ENCODE data around the gene EPHB2.
"Not testable (repeated sequence)": the region's sequence is repeated elsewhere in the genome, so short reads cannot be mapped to it uniquely, and the experiment has no call there.

EPHB2 gene

DNA sequence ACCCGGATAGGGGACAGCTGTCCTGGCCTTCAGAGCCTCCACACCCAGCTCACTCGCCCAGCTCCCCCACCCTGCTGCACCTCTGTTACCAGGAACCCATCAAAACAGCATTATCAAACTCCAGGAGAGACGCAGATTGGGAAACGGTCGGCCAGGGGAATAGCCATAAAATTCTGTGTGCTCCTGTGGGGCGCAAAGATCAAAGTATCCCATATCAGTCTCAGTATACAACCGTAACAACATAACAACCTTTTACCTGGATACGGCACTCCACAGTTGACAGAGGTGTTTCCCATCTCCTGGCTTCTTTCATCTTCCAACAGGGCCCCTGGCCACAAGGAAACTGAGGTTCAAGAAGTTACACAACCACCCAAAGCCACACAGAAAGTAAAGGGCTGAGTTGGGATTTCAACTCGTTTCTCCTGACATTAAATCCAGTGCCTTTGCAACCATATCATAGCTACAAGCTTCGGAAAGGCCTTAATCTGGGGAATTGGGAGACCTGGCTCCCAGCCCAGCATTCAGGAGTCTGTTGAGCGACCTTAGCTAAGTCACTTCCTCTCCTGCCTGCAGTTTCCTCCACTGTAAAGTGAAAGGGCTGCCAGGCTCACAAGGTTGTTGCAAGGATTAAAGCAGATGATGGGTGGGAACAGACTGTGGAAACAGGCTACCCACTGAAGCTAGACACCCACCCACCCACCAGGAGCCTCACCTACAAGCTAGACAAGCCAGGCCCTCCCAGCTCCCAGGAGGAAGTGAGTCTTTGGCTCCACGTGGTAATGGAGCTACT lies 8.1 kb upstream of the EPHB2 start:
- FAIRE-seq (no peak), DNase-seq (ENCODE audit: insufficient read length, low spot score) (no peak)
- no peak for TF ChIP-seq TAF1 (IDR thresholded peaks at IDR 0.05; ENCODE audit: low read depth, low read length)
- no peak for TF ChIP-seq SPI1 (IDR thresholded peaks at IDR 0.05; ENCODE audit: low read depth, low read length)
- no peak for TF ChIP-seq POLR2A (IDR thresholded peaks at IDR 0.05; ENCODE audit: low read depth, low read length)
- TF ChIP-seq PAX5 (IDR thresholded peaks at IDR 0.05; ENCODE audit: insufficient read depth, low read length, severe bottlenecking), result no peak
- no peak for TF ChIP-seq POU2F2 (IDR thresholded peaks at IDR 0.05; ENCODE audit: low read depth, low read length)
- TF ChIP-seq POLR2AphosphoS5 (IDR thresholded peaks at IDR 0.05; ENCODE audit: low read depth, low read length), result no peak

DNA sequence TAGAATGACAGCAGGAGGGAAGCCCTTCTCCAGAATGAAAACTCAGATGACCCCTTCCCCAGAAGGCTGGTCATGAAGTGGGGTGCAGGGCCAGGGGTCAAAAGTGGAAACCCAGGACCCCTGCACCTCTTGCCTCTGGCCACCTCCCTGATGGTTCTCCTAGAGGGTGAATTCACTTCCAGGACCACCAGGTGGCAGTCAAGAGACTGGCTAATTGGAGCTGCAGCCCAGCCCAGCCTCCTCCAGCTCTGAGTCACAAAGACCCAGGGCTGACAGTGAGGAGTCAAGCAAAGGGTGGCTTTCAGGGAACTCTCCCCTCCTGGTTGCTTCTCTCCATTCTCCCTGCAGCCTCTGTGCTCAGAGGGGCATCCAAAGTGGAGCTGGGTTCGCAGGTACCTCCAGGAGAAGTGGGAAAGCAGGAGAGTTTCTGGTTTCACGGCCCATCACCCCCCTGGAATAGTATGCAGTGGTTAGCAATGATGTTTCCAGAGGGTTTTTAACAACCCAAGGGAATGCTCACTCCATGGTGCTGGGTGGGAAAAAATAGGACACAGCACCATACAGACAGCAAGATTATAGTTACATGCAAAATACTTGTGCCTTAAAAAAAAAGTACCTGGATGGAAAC lies 6.1 kb upstream of the EPHB2 start:
- FAIRE-seq (peak; percentile 89), DNase-seq (ENCODE audit: insufficient read length, low spot score) (peak; percentile 72)
- TF ChIP-seq TAF1 (IDR thresholded peaks at IDR 0.05; ENCODE audit: low read depth, low read length) (no peak), POU2F2 (IDR thresholded peaks at IDR 0.05; ENCODE audit: low read depth, low read length) (no peak), POLR2A (IDR thresholded peaks at IDR 0.05; ENCODE audit: low read depth, low read length) (no peak), POLR2AphosphoS5 (IDR thresholded peaks at IDR 0.05; ENCODE audit: low read depth, low read length) (no peak), PAX5 (IDR thresholded peaks at IDR 0.05; ENCODE audit: insufficient read depth, low read length, severe bottlenecking) (no peak), SPI1 (IDR thresholded peaks at IDR 0.05; ENCODE audit: low read depth, low read length) (no peak)

DNA sequence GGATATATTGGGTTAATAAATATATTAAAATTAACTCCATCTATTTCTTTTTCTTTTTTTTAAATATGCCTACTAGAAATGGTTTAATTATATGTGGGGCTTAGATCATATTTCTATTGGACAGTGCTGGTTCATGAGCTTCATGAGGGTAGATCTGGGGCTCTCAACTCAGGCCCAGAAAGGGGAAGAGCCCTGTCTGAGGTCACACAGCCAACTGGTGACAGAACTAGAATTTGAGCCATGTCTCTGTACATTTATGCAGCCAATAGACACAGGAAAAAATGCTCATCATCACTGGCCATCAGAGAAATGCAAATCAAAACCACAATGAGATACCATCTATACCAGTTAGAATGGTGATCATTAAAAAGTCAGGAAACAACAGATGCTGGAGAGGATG lies 5.1 kb upstream of the EPHB2 start:
- no peak for TF ChIP-seq TAF1 (IDR thresholded peaks at IDR 0.05; ENCODE audit: low read depth, low read length)
- FAIRE-seq, result no peak
- no peak for DNase-seq (ENCODE audit: insufficient read length, low spot score)

DNA sequence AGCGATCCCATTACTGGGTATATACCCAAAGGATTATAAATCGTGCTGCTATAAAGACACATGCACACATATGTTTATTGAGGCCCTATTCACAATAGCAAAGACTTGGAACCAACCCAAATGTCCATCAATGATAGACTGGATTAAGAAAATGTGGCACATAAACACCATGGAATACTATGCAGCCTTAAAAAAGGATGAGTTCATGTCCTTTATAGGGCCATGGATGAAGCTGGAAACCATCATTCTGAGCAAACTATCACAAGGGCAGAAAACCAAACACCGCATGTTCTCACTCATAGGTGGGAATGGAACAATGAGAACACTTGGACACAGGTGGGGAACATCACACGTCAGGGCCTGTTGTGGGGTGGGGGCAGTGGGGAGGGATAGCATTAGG lies 4.5 kb upstream of the EPHB2 start:
- not testable (repeated sequence) for FAIRE-seq; DNase-seq (ENCODE audit: insufficient read length, low spot score)

DNA sequence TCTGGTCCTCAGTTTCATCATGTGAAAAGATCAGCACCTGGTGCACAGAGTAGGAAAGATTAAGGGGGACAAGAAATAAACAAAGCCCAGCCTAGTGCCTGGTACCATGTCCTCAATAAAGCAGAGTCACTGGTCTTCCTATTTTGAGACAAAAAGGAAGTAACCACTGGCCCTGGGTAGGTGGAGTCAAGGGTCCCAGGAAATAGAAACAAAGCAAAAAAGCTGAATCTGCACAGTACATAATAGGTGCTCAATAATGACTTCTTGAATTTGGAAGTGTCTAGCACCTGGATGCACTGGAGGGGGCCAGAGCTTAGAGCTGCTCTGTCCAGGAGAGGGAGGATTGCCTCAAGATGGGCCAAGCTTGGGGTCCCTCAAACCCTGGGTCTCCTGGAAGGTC lies 1.9 kb upstream of the EPHB2 start:
- FAIRE-seq (no peak), DNase-seq (ENCODE audit: insufficient read length, low spot score) (no peak)
- TF ChIP-seq SPI1 (IDR thresholded peaks at IDR 0.05; ENCODE audit: low read depth, low read length) (no peak), POU2F2 (IDR thresholded peaks at IDR 0.05; ENCODE audit: low read depth, low read length) (no peak), TAF1 (IDR thresholded peaks at IDR 0.05; ENCODE audit: low read depth, low read length) (no peak), POLR2A (IDR thresholded peaks at IDR 0.05; ENCODE audit: low read depth, low read length) (no peak), POLR2AphosphoS5 (IDR thresholded peaks at IDR 0.05; ENCODE audit: low read depth, low read length) (no peak), PAX5 (IDR thresholded peaks at IDR 0.05; ENCODE audit: insufficient read depth, low read length, severe bottlenecking) (no peak)

DNA sequence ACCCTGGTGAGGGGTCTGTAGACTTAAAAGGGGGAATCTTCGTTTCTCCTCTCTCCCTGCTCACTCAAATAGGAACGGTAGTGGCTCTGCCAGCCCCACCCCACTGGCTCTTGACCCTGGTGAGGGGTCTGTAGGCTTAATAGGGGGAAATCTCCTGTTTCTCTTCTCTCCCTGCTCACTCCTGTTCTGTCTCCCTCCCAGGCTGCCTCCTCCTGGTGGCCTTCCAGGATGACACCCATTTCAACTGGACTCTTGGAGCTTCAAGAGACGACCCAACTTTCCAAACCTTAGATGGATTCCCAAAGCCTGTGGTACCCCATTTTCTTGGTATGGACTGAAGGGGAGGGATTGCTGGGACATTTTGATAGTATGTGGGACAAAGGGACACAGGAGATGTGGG lies 1.4 kb upstream of the EPHB2 start:
- no peak for DNase-seq (ENCODE audit: insufficient read length, low spot score)
- no peak for TF ChIP-seq POLR2AphosphoS5 (IDR thresholded peaks at IDR 0.05; ENCODE audit: low read depth, low read length)
- no peak for TF ChIP-seq TAF1 (IDR thresholded peaks at IDR 0.05; ENCODE audit: low read depth, low read length)
- TF ChIP-seq POU2F2 (IDR thresholded peaks at IDR 0.05; ENCODE audit: low read depth, low read length), result no peak
- no peak for TF ChIP-seq POLR2A (IDR thresholded peaks at IDR 0.05; ENCODE audit: low read depth, low read length)
- TF ChIP-seq SPI1 (IDR thresholded peaks at IDR 0.05; ENCODE audit: low read depth, low read length), result no peak
- no peak for TF ChIP-seq PAX5 (IDR thresholded peaks at IDR 0.05; ENCODE audit: insufficient read depth, low read length, severe bottlenecking)
- FAIRE-seq, result no peak

DNA sequence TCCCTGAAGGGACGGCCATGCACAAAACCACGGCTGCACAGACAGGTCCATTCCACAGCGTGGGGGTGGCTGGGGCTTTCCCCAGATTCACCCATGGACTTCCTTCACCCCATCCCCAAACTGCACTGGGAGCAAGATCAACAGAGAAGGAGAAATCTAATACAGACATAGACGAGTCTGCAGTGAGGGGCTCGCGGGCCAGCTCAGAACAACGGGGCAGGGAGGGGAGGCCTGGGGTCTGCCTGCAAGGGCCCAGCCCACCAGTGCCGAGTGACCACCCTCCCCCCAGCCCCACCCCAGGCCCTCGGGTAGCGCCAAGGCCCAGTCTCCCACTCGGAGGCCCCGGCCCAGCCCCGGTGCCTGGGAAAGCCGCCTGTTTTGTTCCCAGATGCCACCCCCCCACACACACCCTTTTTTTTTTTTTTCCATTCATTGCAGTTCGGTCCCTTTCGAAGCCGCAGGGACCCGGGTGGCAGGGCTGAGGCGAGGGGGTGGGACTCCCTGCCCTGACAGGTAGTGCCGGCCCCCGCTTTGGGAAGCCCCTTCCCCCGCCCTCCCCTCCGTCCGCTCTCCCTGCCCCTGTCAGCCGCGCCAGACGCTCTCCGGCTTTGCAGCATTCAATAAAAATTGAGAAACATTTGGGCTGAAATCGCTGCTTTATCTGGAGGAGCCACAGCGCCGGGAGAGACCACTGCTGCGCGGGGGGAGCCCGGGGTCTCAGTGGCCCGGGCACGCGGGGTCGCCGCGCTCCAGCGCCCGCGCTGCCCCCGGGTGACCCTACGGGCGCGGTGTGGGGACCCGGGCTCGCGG lies 543 bp upstream of the EPHB2 start:
- no peak for DNase-seq (ENCODE audit: insufficient read length, low spot score)
- no peak for FAIRE-seq
- no peak for TF ChIP-seq POLR2AphosphoS5 (IDR thresholded peaks at IDR 0.05; ENCODE audit: low read depth, low read length)
- no peak for TF ChIP-seq PAX5 (IDR thresholded peaks at IDR 0.05; ENCODE audit: insufficient read depth, low read length, severe bottlenecking)
- TF ChIP-seq TAF1 (IDR thresholded peaks at IDR 0.05; ENCODE audit: low read depth, low read length), result no peak
- no peak for TF ChIP-seq SPI1 (IDR thresholded peaks at IDR 0.05; ENCODE audit: low read depth, low read length)
- no peak for TF ChIP-seq POLR2A (IDR thresholded peaks at IDR 0.05; ENCODE audit: low read depth, low read length)
- no peak for TF ChIP-seq POU2F2 (IDR thresholded peaks at IDR 0.05; ENCODE audit: low read depth, low read length)

DNA sequence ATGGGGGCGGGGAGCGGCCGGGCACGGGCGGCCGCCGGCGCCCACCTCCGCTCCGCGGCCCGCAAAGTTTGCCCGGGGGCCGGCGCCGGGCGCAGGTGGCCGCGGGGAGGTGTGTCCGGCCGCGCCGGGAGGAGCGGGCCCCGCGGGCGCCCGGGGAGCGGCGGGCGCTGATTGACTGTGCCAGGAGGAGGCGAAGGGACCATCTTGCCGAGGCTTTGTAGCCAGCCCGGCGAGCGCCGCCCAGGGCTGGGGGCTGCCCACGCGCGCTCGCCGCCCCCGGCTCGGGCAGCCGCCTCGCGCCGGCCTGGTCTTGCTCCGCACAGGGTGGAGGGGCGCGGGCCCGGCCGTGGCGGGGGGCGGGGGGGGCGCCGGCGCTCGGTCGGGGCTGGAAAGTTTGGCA lies 432 bp downstream of the EPHB2 start:
- no peak for DNase-seq (ENCODE audit: insufficient read length, low spot score)
- TF ChIP-seq SPI1 (IDR thresholded peaks at IDR 0.05; ENCODE audit: low read depth, low read length) (no peak), TAF1 (IDR thresholded peaks at IDR 0.05; ENCODE audit: low read depth, low read length) (no peak), POLR2AphosphoS5 (IDR thresholded peaks at IDR 0.05; ENCODE audit: low read depth, low read length) (no peak), POLR2A (IDR thresholded peaks at IDR 0.05; ENCODE audit: low read depth, low read length) (no peak), PAX5 (IDR thresholded peaks at IDR 0.05; ENCODE audit: insufficient read depth, low read length, severe bottlenecking) (no peak), POU2F2 (IDR thresholded peaks at IDR 0.05; ENCODE audit: low read depth, low read length) (no peak)
- FAIRE-seq, result no peak

DNA sequence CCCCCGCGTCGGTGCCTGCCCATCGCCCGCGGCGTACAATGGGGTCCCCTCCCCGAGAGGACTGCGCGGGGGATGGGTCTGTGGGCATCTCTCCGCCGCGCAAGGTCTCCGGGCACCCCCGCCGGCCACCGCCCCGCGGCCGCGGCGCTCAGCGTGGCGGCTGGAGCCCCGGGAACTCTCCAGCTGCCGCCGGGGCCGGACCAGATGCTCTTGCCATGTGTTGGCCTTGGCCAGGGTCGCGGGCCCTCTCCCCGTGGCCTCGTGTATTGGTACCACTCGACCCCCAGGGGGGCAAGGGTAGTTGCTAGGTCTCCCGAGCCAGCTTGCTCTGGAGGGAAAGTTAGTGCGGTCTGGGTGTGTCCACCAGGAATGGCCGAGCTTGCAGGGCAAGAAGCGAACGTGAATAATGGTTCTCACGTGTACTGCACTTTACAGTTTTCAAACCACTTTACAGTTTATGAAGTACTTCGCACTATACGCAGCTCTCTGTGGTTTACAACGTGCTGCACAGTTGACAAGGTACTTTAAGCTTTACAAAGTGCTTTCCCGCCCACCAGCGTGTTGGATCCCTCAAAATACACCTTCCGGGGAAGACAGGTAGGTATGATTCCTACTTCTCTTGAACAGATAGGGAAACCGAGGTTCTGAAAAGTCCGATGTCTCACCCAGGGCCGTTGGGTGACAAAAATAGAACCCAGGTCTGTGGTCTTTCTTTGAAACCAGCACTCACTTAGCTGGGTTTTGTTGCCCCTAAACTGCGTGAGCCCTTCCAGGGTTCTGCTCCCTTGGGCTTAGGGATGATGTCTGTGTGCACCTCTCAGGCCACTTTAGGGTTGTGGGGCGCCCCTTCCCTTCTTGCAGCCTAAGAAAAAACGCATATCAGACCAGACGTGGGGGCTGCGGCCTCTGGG lies 1.2 kb downstream of the EPHB2 start:
- no peak for TF ChIP-seq SPI1 (IDR thresholded peaks at IDR 0.05; ENCODE audit: low read depth, low read length)
- TF ChIP-seq POLR2AphosphoS5 (IDR thresholded peaks at IDR 0.05; ENCODE audit: low read depth, low read length), result no peak
- TF ChIP-seq POU2F2 (IDR thresholded peaks at IDR 0.05; ENCODE audit: low read depth, low read length), result no peak
- TF ChIP-seq TAF1 (IDR thresholded peaks at IDR 0.05; ENCODE audit: low read depth, low read length), result no peak
- no peak for TF ChIP-seq PAX5 (IDR thresholded peaks at IDR 0.05; ENCODE audit: insufficient read depth, low read length, severe bottlenecking)
- no peak for TF ChIP-seq POLR2A (IDR thresholded peaks at IDR 0.05; ENCODE audit: low read depth, low read length)
- FAIRE-seq (peak; percentile 87), DNase-seq (ENCODE audit: insufficient read length, low spot score) (no peak)
